Activated CD8-positive, alpha-beta T cell treated with anti-CD3 and anti-CD28 coated beads for 36 hours (primary cell): Measurements from ENCODE around the gene SMARCA2. TPM values are rescaled to one million over a fixed set of nuclear protein-coding genes. Genes with fewer than 3 reads are reported as not detected.

Experiments used
- ATAC-seq: fragments of 200-7000 bp; cut with Tn5 transposase; one replicate; pipeline ENCODE4 v1.10.0; 2021; ENCODE audit warnings: mild to moderate bottlenecking, moderate library complexity
- CTCF ChIA-PET: fragments of 350-600 bp; sonication (Branson Sonifier 250); formaldehyde crosslinking; loops from one replicate; lab custom pipeline; 2021; ENCODE audit warnings: antibody characterized with exemption; lab: Charles Lee
- POLR2A ChIA-PET: fragments of 350-600 bp; sonication (Branson Sonifier 250); formaldehyde crosslinking; loops from one replicate; lab custom pipeline; 2021; ENCODE audit warnings: antibody characterized with exemption; lab: Charles Lee
- DNase-seq: peaks from one replicate; pipeline ENCODE4 v3.0.0-alpha.2; 2020
- H3K27ac Mint-ChIP-seq: one replicate; pipeline ENCODE4 v1.8.0; 2021; ENCODE audit warnings: mild to moderate bottlenecking, mixed read lengths
- H3K27me3 Mint-ChIP-seq: one replicate; pipeline ENCODE4 v1.8.0; 2021; ENCODE audit warnings: mixed read lengths
- H3K36me3 Mint-ChIP-seq: one replicate; pipeline ENCODE4 v1.8.0; 2021; ENCODE audit warnings: low read depth, mixed read lengths
- H3K4me1 Mint-ChIP-seq: one replicate; pipeline ENCODE4 v1.8.0; 2021; ENCODE audit warnings: low read depth, mixed read lengths
- H3K4me3 Mint-ChIP-seq: one replicate; pipeline ENCODE4 v1.8.0; 2021; ENCODE audit warnings: mild to moderate bottlenecking, moderate library complexity, mixed read lengths
- H3K9me3 Mint-ChIP-seq: one replicate; pipeline ENCODE4 v1.8.0; 2021; ENCODE audit warnings: mixed read lengths
- intact Hi-C: fragments of 100-400 bp; cut with micrococcal nuclease; formaldehyde crosslinking; loops from one replicate; pipeline ENCODE4 v1.10.0; 2022
- total RNA-seq, 2 experiments: library from RNA; stranded (reverse); gene quantifications; one replicate each; pipeline ENCODE4 v1.2.3, GENCODE V29; 2021
- TF ChIP-seq, protein P1 (sequence below): fragments of 200-600 bp; IDR thresholded peaks from one replicate; pipeline ENCODE4 v1.8.0; 2022; ENCODE audit warnings: antibody characterized with exemption, mild to moderate bottlenecking

The SMARCA2 gene
- total RNA-seq, 2 experiments from 2014 or later = 94.7 to 99.4 TPM

DNA sequence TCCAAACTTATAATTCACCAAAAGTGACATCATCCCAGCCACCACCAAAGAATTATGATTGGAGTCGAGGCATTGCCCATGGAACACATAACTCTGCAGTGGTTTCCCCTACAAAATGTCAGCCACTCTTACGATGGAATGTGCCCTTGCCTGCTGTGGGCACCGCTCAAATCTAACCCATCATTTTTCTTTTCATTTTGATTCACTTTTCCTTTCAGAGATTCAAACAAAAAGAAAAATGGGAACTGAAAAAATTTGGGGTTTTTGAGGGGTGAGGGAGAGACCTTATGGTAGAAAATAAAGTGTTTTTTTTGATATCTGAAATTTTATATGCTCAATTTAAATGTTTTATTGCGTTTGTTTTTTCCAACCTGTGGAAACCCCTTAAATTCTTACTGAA is 28.1 kb downstream of the SMARCA2 start:
- Mint-ChIP-seq H3K27ac (peak overlapping the region; percentile 81), H3K9me3 (no peaks in the 10 kb centered on the region), H3K4me1 (peaks cover 38% of the 10 kb centered on the region), H3K36me3 (peaks cover 75% of the 10 kb centered on the region), H3K4me3 (no peak overlapping the region), H3K27me3 (no peaks in the 10 kb centered on the region)
- TF ChIP-seq, protein P1, sequence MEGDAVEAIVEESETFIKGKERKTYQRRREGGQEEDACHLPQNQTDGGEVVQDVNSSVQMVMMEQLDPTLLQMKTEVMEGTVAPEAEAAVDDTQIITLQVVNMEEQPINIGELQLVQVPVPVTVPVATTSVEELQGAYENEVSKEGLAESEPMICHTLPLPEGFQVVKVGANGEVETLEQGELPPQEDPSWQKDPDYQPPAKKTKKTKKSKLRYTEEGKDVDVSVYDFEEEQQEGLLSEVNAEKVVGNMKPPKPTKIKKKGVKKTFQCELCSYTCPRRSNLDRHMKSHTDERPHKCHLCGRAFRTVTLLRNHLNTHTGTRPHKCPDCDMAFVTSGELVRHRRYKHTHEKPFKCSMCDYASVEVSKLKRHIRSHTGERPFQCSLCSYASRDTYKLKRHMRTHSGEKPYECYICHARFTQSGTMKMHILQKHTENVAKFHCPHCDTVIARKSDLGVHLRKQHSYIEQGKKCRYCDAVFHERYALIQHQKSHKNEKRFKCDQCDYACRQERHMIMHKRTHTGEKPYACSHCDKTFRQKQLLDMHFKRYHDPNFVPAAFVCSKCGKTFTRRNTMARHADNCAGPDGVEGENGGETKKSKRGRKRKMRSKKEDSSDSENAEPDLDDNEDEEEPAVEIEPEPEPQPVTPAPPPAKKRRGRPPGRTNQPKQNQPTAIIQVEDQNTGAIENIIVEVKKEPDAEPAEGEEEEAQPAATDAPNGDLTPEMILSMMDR = no peak
- CTCF ChIA-PET = interaction anchor here (1.3 kb wide), 1 partner anchor 9 kb away, joined by 3 read pairs; no protein-coding TSS in a partner anchor
- POLR2A ChIA-PET = interaction anchor here (0.9 to 1.7 kb wide), 4 partner anchors 9 to 28 kb away, joined by 3 to 5 read pairs (median 4); partner anchors contain the start of gene SMARCA2
- DNase-seq (no peak), ATAC-seq (no peak)
- intact Hi-C loops = no loop called here

DNA sequence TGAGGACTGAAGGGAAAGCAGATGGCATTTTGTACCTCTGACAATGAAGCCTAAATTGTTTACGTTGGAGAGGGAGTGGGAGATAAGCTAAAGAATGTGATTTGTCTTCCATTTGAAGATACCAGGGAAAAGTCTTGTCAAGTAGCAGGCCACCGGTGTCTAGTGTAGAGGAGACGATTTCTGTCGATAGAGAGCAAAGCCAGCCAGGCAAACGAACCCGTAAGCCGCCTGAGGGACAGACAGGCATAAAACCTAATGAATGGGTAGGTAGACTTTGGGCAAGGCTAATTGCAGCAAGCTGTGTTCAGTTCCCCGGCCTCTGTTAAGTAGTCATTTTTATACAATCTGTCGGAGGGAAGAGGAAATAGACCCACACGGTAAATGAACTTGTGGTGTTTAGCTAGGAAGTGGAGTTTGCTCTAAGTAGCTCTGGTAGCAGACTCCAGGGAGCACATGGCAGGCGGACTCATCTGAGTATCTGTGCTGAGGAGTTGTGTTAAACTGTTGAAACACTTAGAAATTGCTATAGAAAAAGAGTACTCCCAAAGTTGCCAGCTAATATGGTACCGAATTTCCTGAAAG is 28.8 kb downstream of the SMARCA2 start:
- DNase-seq (no peak), ATAC-seq (peak; percentile 61)
- POLR2A ChIA-PET = interaction anchor here (0.9 to 1.7 kb wide), 6 partner anchors 9 to 28 kb away, joined by 3 to 5 read pairs (median 3); partner anchors contain the start of gene SMARCA2
- Mint-ChIP-seq H3K36me3 (peaks cover 70% of the 10 kb centered on the region), H3K9me3 (no peaks in the 10 kb centered on the region), H3K27me3 (no peaks in the 10 kb centered on the region), H3K27ac (peak overlapping the region; percentile 81), H3K4me3 (no peak overlapping the region), H3K4me1 (peaks cover 44% of the 10 kb centered on the region)
- TF ChIP-seq, protein P1 = no peak
- CTCF ChIA-PET = interaction anchor here (1.3 kb wide), 1 partner anchor 10 kb away, joined by 3 read pairs; no protein-coding TSS in a partner anchor
- intact Hi-C loops = no loop called here

DNA sequence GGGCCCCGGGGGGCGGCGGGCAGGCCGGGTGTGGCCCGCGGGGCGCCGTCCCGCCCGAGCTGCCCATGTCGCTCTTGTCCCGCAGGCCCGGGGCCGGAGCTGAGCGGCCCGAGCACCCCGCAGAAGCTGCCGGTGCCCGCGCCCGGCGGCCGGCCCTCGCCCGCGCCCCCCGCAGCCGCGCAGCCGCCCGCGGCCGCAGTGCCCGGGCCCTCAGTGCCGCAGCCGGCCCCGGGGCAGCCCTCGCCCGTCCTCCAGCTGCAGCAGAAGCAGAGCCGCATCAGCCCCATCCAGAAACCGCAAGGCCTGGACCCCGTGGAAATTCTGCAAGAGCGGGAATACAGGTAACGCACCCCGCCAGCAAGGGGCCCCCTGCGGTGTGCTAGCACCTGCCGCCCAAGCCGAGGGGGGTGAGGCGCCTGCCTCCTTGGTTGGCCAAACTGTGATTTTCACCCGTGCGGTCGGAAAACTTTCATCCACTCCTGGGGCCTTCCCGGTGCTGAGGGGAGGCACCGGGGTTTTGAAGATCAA is 32.1 kb downstream of the SMARCA2 start:
- Mint-ChIP-seq H3K27ac (no peak overlapping the region), H3K4me1 (peaks cover 50% of the 10 kb centered on the region), H3K4me3 (no peak overlapping the region), H3K9me3 (no peaks in the 10 kb centered on the region), H3K27me3 (no peaks in the 10 kb centered on the region), H3K36me3 (peaks cover 48% of the 10 kb centered on the region)
- DNase-seq = no peak
- intact Hi-C loops = no loop called here
- no peak for ATAC-seq
- POLR2A ChIA-PET = no interaction called here
- TF ChIP-seq, protein P1 = no peak
- CTCF ChIA-PET = no interaction called here

DNA sequence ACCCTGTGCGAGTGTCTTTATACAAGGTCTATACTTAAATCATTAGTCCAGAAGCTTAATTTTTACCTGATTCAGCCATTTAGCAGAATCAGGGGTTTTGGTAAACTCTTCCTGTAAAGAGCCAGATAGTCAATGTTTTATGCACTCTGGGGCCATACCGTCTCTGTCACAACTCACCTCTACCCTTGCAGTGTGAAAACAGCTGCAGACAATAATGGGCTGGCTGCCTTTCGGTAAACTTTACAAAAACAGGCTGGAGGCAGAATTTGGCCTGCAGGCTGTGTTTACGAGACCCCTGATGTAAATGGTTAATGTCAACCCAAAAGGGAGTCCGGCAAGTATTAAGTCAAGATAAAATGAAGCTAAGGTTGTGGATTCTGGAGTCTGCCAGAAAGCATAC is 32.8 kb downstream of the SMARCA2 start:
- ChIA-PET POLR2A (no interaction called here), CTCF (interaction anchor here (1.0 kb wide), 1 partner anchor 17 kb away, joined by 3 read pairs; no protein-coding TSS in a partner anchor)
- no peaks in the 10 kb centered on the region for H3K27me3 Mint-ChIP-seq
- no peak overlapping the region for H3K27ac Mint-ChIP-seq
- H3K4me1 Mint-ChIP-seq = peaks cover 51% of the 10 kb centered on the region
- TF ChIP-seq, protein P1 = no peak
- no peaks in the 10 kb centered on the region for H3K9me3 Mint-ChIP-seq
- H3K36me3 Mint-ChIP-seq = peaks cover 44% of the 10 kb centered on the region
- ATAC-seq (no peak), DNase-seq (no peak)
- H3K4me3 Mint-ChIP-seq = no peak overlapping the region
- intact Hi-C loops = no loop called here

GRCh38 chr9:2050236-2050635 is 35.1 kb downstream of the SMARCA2 start:
- peaks cover 26% of the 10 kb centered on the region for H3K36me3 Mint-ChIP-seq
- H3K4me3 Mint-ChIP-seq = no peak overlapping the region
- POLR2A ChIA-PET = interaction anchor here (0.7 kb wide), 1 partner anchor 32 kb away, joined by 3 read pairs; no protein-coding TSS in a partner anchor
- DNase-seq = no peak
- H3K27me3 Mint-ChIP-seq = no peaks in the 10 kb centered on the region
- H3K27ac Mint-ChIP-seq = peak overlapping the region; percentile 22
- H3K4me1 Mint-ChIP-seq = peaks cover 47% of the 10 kb centered on the region
- no peak for ATAC-seq
- CTCF ChIA-PET = no interaction called here
- H3K9me3 Mint-ChIP-seq = no peaks in the 10 kb centered on the region
- TF ChIP-seq, protein P1 = no peak
- intact Hi-C loops = no loop called here
